IMR-90 (cell line): Measurements from ENCODE around the gene ZDHHC3. TPM values are rescaled to one million over a fixed set of nuclear protein-coding genes. Genes with fewer than 3 reads are reported as not detected.

Source experiments
- ATAC-seq: fragments of 200-7000 bp; cut with Tn5 transposase; 2 replicates; pipeline ENCODE4 v1.9.1; 2020; ENCODE audit warnings: low read depth, mild to moderate bottlenecking, moderate library complexity
- BruUV-seq: library from RNA; stranded (reverse); fragments of 400-500 nt; replicated peaks from 2 replicates; lab custom pipeline; 2021; lab: Mats Ljungman, UMichigan
- CTCF ChIA-PET: fragments of 300-600 bp; formaldehyde crosslinking; extraction: SDS; loops from one replicate; lab custom pipeline; 2021; ENCODE audit warnings: antibody characterized with exemption; lab: Yijun Ruan, JAX
- POLR2A ChIA-PET: fragments of 300-600 bp; sonication (Branson Sonifier 250); formaldehyde crosslinking; loops from one replicate; lab custom pipeline; 2022; ENCODE audit warnings: antibody characterized with exemption; ENCODE audit not compliant: unreplicated experiment; lab: Charles Lee
- DNase-seq: peaks from one replicate; pipeline ENCODE4 v3.0.0; 2013
- H2AFZ ChIP-seq: replicated peaks from 2 replicates; pipeline ENCODE3; 2013; ENCODE audit warnings: low read length, mild to moderate bottlenecking; ENCODE audit not compliant: poor library complexity
- H2AK5ac ChIP-seq: 2 replicates; pipeline ENCODE4 v1.6.1; 2013; ENCODE audit warnings: low read depth, low read length, inconsistent platforms
- H2AK9ac ChIP-seq: replicated peaks from 2 replicates; pipeline ENCODE3; 2013; ENCODE audit warnings: mild to moderate bottlenecking, low read depth, low read length, moderate library complexity; ENCODE audit not compliant: poor library complexity
- H2BK120ac ChIP-seq: 2 replicates; pipeline ENCODE4 v1.6.1; 2013; ENCODE audit warnings: low read depth, low read length, inconsistent platforms
- H2BK15ac ChIP-seq: 3 replicates; pipeline ENCODE4 v1.6.1; 2013; ENCODE audit warnings: low read depth, low read length, inconsistent platforms
- H2BK20ac ChIP-seq: 2 replicates; pipeline ENCODE4 v1.6.1; 2013; ENCODE audit warnings: low read depth, mild to moderate bottlenecking, inconsistent platforms, low read length, moderate library complexity
- H2BK5ac ChIP-seq: 2 replicates; pipeline ENCODE4 v1.6.1; 2013; ENCODE audit warnings: mild to moderate bottlenecking, low read depth, low read length, inconsistent platforms; ENCODE audit not compliant: poor library complexity, severe bottlenecking
- H3K14ac ChIP-seq: replicated peaks from 2 replicates; pipeline ENCODE4 v1.6.1; 2013; ENCODE audit warnings: low read depth, low read length, inconsistent platforms
- H3K18ac ChIP-seq: 2 replicates; pipeline ENCODE4 v1.6.1; 2013; ENCODE audit warnings: low read depth, low read length, control low read depth
- H3K23ac ChIP-seq: 2 replicates; pipeline ENCODE4 v1.6.1; 2013; ENCODE audit warnings: low read depth, low read length, inconsistent platforms
- H3K27ac ChIP-seq: 2 replicates; pipeline ENCODE4 v1.5.1; 2013; ENCODE audit warnings: mild to moderate bottlenecking, control low read depth, low read length; ENCODE audit not compliant: insufficient read depth
- H3K27me3 ChIP-seq: 2 replicates; pipeline ENCODE4 v1.6.1; 2013; ENCODE audit warnings: low read length; ENCODE audit not compliant: control insufficient read depth, insufficient read depth
- H3K36me3 ChIP-seq: 2 replicates; pipeline ENCODE4 v1.6.1; 2013; ENCODE audit warnings: low read length, mixed read lengths; ENCODE audit not compliant: control insufficient read depth, insufficient read depth
- H3K4ac ChIP-seq: 2 replicates; pipeline ENCODE4 v1.6.1; 2013; ENCODE audit warnings: low read depth, low read length, inconsistent platforms
- H3K4me1 ChIP-seq: 2 replicates; pipeline ENCODE4 v1.6.1; 2013; ENCODE audit warnings: low read length, mixed read lengths; ENCODE audit not compliant: control insufficient read depth, insufficient read depth
- H3K4me2 ChIP-seq: 2 replicates; pipeline ENCODE4 v1.6.1; 2013; ENCODE audit warnings: low read depth, mild to moderate bottlenecking, control low read depth, low read length, moderate library complexity
- H3K4me3 ChIP-seq: 2 replicates; pipeline ENCODE4 v1.5.1; 2013; ENCODE audit warnings: low read depth, mild to moderate bottlenecking, control low read depth, low read length, moderate library complexity; ENCODE audit not compliant: insufficient read depth
- H3K56ac ChIP-seq: 2 replicates; pipeline ENCODE4 v1.6.1; 2013; ENCODE audit warnings: low read length, inconsistent platforms; ENCODE audit not compliant: insufficient read depth; ENCODE audit errors: extremely low read depth
- H3K79me1 ChIP-seq, 2 experiments: 2 replicates each; pipeline ENCODE4 v1.6.1; 2013; ENCODE audit warnings: low read length in 2 of 2, inconsistent platforms in 1 of 2, low read depth in 1 of 2
- H3K9ac ChIP-seq: 2 replicates; pipeline ENCODE4 v1.6.1; 2013; ENCODE audit warnings: low read depth, low read length, control low read depth
- H3K9me1 ChIP-seq: 2 replicates; pipeline ENCODE4 v1.6.1; 2013; ENCODE audit warnings: low read length, inconsistent platforms; ENCODE audit not compliant: insufficient read depth
- H3K9me3 ChIP-seq: 2 replicates; pipeline ENCODE4 v1.6.1; 2013; ENCODE audit warnings: low read length; ENCODE audit not compliant: control insufficient read depth, insufficient read depth
- H4K20me1 ChIP-seq: 2 replicates; pipeline ENCODE4 v1.6.1; 2013; ENCODE audit warnings: low read length, inconsistent platforms; ENCODE audit not compliant: insufficient read depth
- H4K5ac ChIP-seq: 2 replicates; pipeline ENCODE4 v1.6.1; 2013; ENCODE audit warnings: mild to moderate bottlenecking, low read depth, low read length, control low read depth
- H4K8ac ChIP-seq, 2 experiments: 2 replicates each; pipeline ENCODE4 v1.6.1; 2013; ENCODE audit warnings: low read depth in 2 of 2, low read length in 2 of 2, control low read depth in 1 of 2, inconsistent platforms in 1 of 2
- H4K91ac ChIP-seq: 2 replicates; pipeline ENCODE4 v1.6.1; 2013; ENCODE audit warnings: low read depth, low read length, inconsistent platforms; ENCODE audit not compliant: insufficient read depth
- FOS ChIP-seq: fragments of 150-350 bp; IDR thresholded peaks from 2 replicates; pipeline ENCODE4 v1.6.1; 2016; ENCODE audit warnings: low read depth, low read length
- USF2 ChIP-seq: fragments of 150-350 bp; IDR thresholded peaks from 2 replicates; pipeline ENCODE4 v1.6.1; 2017; ENCODE audit warnings: mild to moderate bottlenecking, antibody characterized with exemption, low read length, low read depth
- WGBS, 2 experiments: methylation state at CpG; one replicate each; pipeline versions ENCODE4 v1.1.5 to v1.1.7; 2013; ENCODE audit warnings: missing lambda C conversion rate in 2 of 2; ENCODE audit not compliant: insufficient read length in 1 of 2; ENCODE audit errors: extremely low coverage in 2 of 2; 5-methylcytosine and 5-hydroxymethylcytosine counted together
- dilution Hi-C: fragments of 300-500 bp; cut with HindIII; formaldehyde crosslinking; loops from one replicate; pipeline ENCODE4 v1.14.3; 2018; ENCODE audit warnings: low sequenced_read_pairs; ENCODE audit not compliant: unreplicated experiment
- in situ Hi-C: fragments of 300-500 bp; cut with MboI; formaldehyde crosslinking; loops from 3 replicates; pipeline ENCODE4 v1.14.3; 2019; ENCODE audit warnings: low sequenced_read_pairs, inconsistent platforms, mixed read lengths
- intact Hi-C: fragments of 100-400 bp; cut with micrococcal nuclease; formaldehyde crosslinking; loops from 2 replicates; pipeline ENCODE4 v1.10.0; 2022
- polyA plus RNA-seq, 3 experiments: library from polyadenylated mRNA; depleted of rRNA; stranded (reverse); fragments of >200 nt; gene quantifications; 2 replicates each; pipeline ENCODE4 v1.2.3, GENCODE V29; 2012; ENCODE audit warnings: low replicate concordance in 1 of 3
- total RNA-seq: library from RNA; depleted of rRNA; stranded (reverse); fragments of >200 nt; gene quantifications from 2 replicates; pipeline ENCODE4 v1.2.3, GENCODE V29; 2012

ZDHHC3 gene
- total and polyA plus RNA-seq, 2 of the 4 experiments (the other 2 are of a cell fraction), result 57.7 to 59.6 TPM

GRCh38 chr3:44893097-44893496, 82.9 kb downstream of the ZDHHC3 start:
- peak overlapping the region; percentile 75 for H3K14ac ChIP-seq
- H3K27me3 ChIP-seq, result no peaks in the 10 kb centered on the region
- ChIA-PET CTCF (interaction anchor here (0.6 kb wide), 1 partner anchor 237 kb away, joined by 6 read pairs; no protein-coding TSS in a partner anchor), POLR2A (no interaction called here)
- peaks cover 0 to 4% of the 10 kb centered on the region in 2 experiments; a peak in 1 of 4 replicates for H3K79me1 ChIP-seq
- no peak overlapping the region for H3K9ac ChIP-seq
- peak overlapping the region; percentile 74; the same call in 1 of the 2 replicates for H3K4me2 ChIP-seq
- H2AFZ ChIP-seq, result peak overlapping the region; percentile 82
- H4K8ac ChIP-seq, result peak overlapping the region in 1 of 2 experiments; percentile 56; a peak in 1 of 4 replicates
- dilution Hi-C loops (no loop called here), in situ Hi-C loops (loop anchor here (25.0 kb wide), 1 partner anchor 556 kb away; the partner anchor contains the start of gene TCAIM), intact Hi-C loops (no loop called here)
- BruUV-seq, result no TSS peak
- H3K18ac ChIP-seq, result peak overlapping the region; percentile 71; the same call in 1 of the 2 replicates
- DNase-seq, result peak; percentile 87
- peak overlapping the region; percentile 90 for H2AK9ac ChIP-seq
- peak; percentile 84 for ATAC-seq
- no peaks in the 10 kb centered on the region for H3K36me3 ChIP-seq
- H3K9me1 ChIP-seq, result peaks cover 10% of the 10 kb centered on the region; the same call in 1 of the 2 replicates
- peak overlapping the region; percentile 30; the same call in 1 of the 2 replicates for H4K5ac ChIP-seq
- H3K9me3 ChIP-seq, result no peaks in the 10 kb centered on the region
- peaks cover 10% of the 10 kb centered on the region for H3K4me1 ChIP-seq
- peak; percentile 38; the same call in 1 of the 2 replicates for TF ChIP-seq FOS
- no peak for TF ChIP-seq USF2
- H2BK20ac ChIP-seq, result peak overlapping the region; percentile 89
- peak overlapping the region; percentile 66 for H2BK5ac ChIP-seq
- no peaks in the 10 kb centered on the region for H4K20me1 ChIP-seq
- peak overlapping the region; percentile 90 for H2AK5ac ChIP-seq
- peak overlapping the region; percentile 2; the same call in 1 of the 3 replicates for H2BK15ac ChIP-seq
- H3K4me3 ChIP-seq, result no peak overlapping the region
- H3K27ac ChIP-seq, result peak overlapping the region; percentile 39; the same call in 1 of the 2 replicates
- H3K56ac ChIP-seq, result no peak overlapping the region; the same call in 1 of the 2 replicates
- H2BK120ac ChIP-seq, result peak overlapping the region; percentile 80
- H3K23ac ChIP-seq, result no peak overlapping the region
- WGBS, 2 experiments, result 20% methylated on average over 2 of the region's 2 CpGs; no CpG with 5 or more reads in 1 of the 2 experiments
- peak overlapping the region; percentile 75 for H4K91ac ChIP-seq
- peak overlapping the region; percentile 88 for H3K4ac ChIP-seq
